ENCODE data around the gene LLGL1.

LLGL1 gene

DNA sequence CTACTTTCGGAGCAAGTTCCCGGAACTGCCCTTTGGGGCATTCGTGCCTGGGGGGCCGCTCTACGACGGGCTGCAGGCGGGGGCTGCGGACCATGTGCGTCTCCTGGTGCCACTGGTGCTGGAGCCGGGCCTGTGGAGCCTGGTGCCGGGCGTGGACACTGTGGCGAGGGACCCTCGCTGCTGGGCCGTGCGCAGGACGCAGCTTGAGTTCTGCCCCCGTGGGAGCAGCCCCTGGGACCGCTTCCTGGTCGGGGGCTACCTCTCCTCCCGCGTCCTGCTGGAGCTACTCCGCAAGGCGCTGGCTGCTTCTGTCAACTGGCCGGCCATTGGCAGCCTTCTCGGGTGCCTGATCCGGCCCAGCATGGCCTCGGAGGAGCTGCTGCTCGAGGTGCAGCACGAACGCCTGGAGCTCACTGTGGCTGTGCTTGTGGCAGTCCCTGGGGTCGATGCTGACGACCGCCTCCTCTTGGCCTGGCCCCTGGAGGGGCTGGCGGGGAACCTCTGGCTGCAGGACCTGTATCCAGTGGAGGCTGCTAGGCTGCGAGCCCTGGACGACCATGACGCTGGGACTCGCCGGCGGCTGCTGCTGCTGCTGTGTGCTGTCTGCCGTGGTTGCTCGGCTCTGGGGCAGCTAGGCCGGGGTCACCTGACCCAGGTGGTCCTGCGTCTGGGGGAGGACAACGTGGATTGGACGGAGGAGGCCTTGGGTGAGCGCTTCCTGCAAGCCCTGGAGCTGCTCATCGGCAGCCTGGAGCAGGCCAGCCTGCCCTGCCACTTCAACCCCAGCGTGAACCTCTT, 38.6 kb downstream of the LLGL1 start (continued):
- TF ChIP-seq, protein P1, sequence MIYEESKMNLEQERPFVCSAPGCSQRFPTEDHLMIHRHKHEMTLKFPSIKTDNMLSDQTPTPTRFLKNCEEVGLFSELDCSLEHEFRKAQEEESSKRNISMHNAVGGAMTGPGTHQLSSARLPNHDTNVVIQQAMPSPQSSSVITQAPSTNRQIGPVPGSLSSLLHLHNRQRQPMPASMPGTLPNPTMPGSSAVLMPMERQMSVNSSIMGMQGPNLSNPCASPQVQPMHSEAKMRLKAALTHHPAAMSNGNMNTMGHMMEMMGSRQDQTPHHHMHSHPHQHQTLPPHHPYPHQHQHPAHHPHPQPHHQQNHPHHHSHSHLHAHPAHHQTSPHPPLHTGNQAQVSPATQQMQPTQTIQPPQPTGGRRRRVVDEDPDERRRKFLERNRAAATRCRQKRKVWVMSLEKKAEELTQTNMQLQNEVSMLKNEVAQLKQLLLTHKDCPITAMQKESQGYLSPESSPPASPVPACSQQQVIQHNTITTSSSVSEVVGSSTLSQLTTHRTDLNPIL (CRISPR knock-in tag; IDR thresholded peaks at IDR 0.05; ENCODE audit: low read depth) = no peak
- TF ChIP-seq TOX (CRISPR knock-in tag; IDR thresholded peaks at IDR 0.05; ENCODE audit: borderline replicate concordance) = no peak
- no peak for TF ChIP-seq ZNF70 (CRISPR knock-in tag; IDR thresholded peaks at IDR 0.05)
- TF ChIP-seq, protein P2, sequence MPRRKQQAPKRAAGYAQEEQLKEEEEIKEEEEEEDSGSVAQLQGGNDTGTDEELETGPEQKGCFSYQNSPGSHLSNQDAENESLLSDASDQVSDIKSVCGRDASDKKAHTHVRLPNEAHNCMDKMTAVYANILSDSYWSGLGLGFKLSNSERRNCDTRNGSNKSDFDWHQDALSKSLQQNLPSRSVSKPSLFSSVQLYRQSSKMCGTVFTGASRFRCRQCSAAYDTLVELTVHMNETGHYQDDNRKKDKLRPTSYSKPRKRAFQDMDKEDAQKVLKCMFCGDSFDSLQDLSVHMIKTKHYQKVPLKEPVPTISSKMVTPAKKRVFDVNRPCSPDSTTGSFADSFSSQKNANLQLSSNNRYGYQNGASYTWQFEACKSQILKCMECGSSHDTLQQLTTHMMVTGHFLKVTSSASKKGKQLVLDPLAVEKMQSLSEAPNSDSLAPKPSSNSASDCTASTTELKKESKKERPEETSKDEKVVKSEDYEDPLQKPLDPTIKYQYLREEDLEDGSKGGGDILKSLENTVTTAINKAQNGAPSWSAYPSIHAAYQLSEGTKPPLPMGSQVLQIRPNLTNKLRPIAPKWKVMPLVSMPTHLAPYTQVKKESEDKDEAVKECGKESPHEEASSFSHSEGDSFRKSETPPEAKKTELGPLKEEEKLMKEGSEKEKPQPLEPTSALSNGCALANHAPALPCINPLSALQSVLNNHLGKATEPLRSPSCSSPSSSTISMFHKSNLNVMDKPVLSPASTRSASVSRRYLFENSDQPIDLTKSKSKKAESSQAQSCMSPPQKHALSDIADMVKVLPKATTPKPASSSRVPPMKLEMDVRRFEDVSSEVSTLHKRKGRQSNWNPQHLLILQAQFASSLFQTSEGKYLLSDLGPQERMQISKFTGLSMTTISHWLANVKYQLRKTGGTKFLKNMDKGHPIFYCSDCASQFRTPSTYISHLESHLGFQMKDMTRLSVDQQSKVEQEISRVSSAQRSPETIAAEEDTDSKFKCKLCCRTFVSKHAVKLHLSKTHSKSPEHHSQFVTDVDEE (CRISPR knock-in tag; IDR thresholded peaks at IDR 0.05) = no peak

DNA sequence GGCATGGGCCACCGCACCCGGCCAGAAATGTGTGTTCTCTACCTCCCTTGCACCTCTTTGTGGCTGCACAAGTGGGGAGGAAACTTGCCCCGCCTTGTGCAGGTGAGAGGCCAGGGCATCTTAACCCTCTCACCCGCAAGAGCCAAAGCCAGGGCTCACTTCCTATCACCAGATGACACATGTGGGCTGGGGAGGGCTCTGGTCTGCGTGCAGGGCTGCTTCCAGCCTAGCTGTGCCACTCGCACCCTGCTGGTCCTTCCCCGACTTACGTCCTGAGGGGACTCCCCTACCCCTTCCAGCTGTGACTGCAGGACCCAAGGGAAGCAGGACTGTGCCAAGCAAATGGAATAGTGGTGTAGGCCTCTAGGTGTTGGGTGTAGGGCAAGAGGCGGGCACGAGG, 41.9 kb downstream of the LLGL1 start:
- TF ChIP-seq, protein P1 (CRISPR knock-in tag; IDR thresholded peaks at IDR 0.05; ENCODE audit: low read depth) = no peak
- TF ChIP-seq PPARA (CRISPR knock-in tag; IDR thresholded peaks at IDR 0.05; ENCODE audit: borderline replicate concordance) (no peak), ESRRG (CRISPR knock-in tag; IDR thresholded peaks at IDR 0.05) (no peak), OSR1 (CRISPR knock-in tag; IDR thresholded peaks at IDR 0.05) (no peak), TCF4 (CRISPR knock-in tag; IDR thresholded peaks at IDR 0.05; ENCODE audit: borderline replicate concordance) (no peak)
- ATAC-seq = no peak; the same call in 2 of the 3 replicates

DNA sequence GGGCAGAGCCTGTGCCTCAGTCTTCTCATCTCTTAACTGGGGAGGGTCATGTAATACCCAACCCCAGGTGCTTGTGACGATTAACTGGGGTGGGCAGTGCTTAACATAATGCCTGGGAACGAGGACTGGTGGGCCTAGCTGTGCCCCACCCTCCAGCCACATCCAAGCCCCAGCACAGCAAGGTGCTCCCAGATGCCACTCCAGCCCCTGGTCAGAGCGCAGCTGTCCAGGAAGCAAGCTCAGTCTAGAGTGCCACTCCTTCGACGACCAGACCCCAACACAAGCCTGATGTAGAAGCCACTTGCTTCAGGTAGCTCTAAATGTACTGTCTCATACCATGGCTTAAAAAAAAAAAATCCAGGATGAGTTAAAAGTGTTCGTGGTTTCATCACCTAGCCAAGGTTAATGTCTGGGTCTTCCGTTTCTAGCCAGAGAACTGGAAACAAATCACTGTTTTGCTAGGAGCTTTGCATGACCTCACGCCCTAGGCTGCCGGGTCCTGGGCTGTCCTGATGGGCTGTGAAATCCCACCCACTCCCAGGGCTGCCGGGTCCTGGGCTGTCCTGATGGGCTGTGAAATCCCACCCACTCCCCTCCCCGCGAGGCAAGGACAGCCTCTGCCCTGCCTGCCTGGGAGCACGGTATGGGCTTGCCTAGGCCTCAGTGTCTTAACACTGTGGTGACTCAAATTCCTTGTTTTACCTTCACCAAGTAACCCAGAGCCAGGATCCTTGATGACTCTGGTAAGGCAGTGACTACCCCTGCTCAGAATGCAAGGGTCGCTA, 42.7 kb downstream of the LLGL1 start:
- TF ChIP-seq BACH2 (CRISPR knock-in tag; IDR thresholded peaks at IDR 0.05; ENCODE audit: borderline replicate concordance) = no peak
- no peak for TF ChIP-seq ARNTL (CRISPR knock-in tag; IDR thresholded peaks at IDR 0.05; ENCODE audit: borderline replicate concordance, low read depth)
- no peak for TF ChIP-seq CSDC2 (CRISPR knock-in tag; IDR thresholded peaks at IDR 0.05)
- ATAC-seq = peak; percentile 45

- ATAC-seq = no peak
- TF ChIP-seq ZNF70 (CRISPR knock-in tag; IDR thresholded peaks at IDR 0.05) (no peak), ISL1 (CRISPR knock-in tag; IDR thresholded peaks at IDR 0.05) (no peak), CSRNP3 (CRISPR knock-in tag; IDR thresholded peaks at IDR 0.05) (no peak), ZFP30 (CRISPR knock-in tag; IDR thresholded peaks at IDR 0.05) (no peak), GLIS3 (CRISPR knock-in tag; IDR thresholded peaks at IDR 0.05) (no peak), ZFP3 (CRISPR knock-in tag; IDR thresholded peaks at IDR 0.05) (no peak), ZC3H10 (CRISPR knock-in tag; IDR thresholded peaks at IDR 0.05) (no peak), BACH2 (CRISPR knock-in tag; IDR thresholded peaks at IDR 0.05; ENCODE audit: borderline replicate concordance) (no peak), ZNF565 (CRISPR knock-in tag; conservative IDR thresholded peaks at IDR 0.05; ENCODE audit: low read depth) (no peak), RARB (CRISPR knock-in tag; IDR thresholded peaks at IDR 0.05) (no peak), ZNF8 (CRISPR knock-in tag; IDR thresholded peaks at IDR 0.05) (no peak), TCF4 (CRISPR knock-in tag; IDR thresholded peaks at IDR 0.05; ENCODE audit: borderline replicate concordance) (no peak), TOX (CRISPR knock-in tag; IDR thresholded peaks at IDR 0.05; ENCODE audit: borderline replicate concordance) (no peak)
- TF ChIP-seq, protein P1 (CRISPR knock-in tag; IDR thresholded peaks at IDR 0.05; ENCODE audit: low read depth) = no peak
- TF ChIP-seq, protein P3, sequence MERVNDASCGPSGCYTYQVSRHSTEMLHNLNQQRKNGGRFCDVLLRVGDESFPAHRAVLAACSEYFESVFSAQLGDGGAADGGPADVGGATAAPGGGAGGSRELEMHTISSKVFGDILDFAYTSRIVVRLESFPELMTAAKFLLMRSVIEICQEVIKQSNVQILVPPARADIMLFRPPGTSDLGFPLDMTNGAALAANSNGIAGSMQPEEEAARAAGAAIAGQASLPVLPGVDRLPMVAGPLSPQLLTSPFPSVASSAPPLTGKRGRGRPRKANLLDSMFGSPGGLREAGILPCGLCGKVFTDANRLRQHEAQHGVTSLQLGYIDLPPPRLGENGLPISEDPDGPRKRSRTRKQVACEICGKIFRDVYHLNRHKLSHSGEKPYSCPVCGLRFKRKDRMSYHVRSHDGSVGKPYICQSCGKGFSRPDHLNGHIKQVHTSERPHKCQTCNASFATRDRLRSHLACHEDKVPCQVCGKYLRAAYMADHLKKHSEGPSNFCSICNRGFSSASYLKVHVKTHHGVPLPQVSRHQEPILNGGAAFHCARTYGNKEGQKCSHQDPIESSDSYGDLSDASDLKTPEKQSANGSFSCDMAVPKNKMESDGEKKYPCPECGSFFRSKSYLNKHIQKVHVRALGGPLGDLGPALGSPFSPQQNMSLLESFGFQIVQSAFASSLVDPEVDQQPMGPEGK (CRISPR knock-in tag; IDR thresholded peaks at IDR 0.05; ENCODE audit: borderline replicate concordance) = no peak
Observed at GRCh38 chr17:18270046-18270931, 44.9 kb downstream of the LLGL1 start.
